B cell (primary cell): Measurements from ENCODE around the gene EXOC6.

Source experiments
- CTCF ChIP-seq: fragments of 200-600 bp; IDR thresholded peaks from one replicate; pipeline ENCODE4 v1.8.0; 2022; ENCODE audit warnings: antibody characterized with exemption, mild to moderate bottlenecking
- EZH2 ChIP-seq: IDR thresholded peaks from 2 replicates; pipeline ENCODE4 v1.6.1; 2012; ENCODE audit warnings: borderline replicate concordance, low read depth, mild to moderate bottlenecking, moderate library complexity, low read length; ENCODE audit not compliant: insufficient read depth, poor library complexity, severe bottlenecking

- TF ChIP-seq CTCF = no peak
- TF ChIP-seq EZH2 = no peak
Observed at GRCh38 chr10:93063977-93064660, 215.8 kb downstream of the EXOC6 start.
